Body of pancreas (tissue), 4 donors: ENCODE measurements around the gene PDE4D.

Experiments
- POLR2A ChIP-seq, 3 donors: fragments of 450-650 bp; IDR thresholded peaks; one replicate each; pipeline ENCODE4 v1.6.1; 2016; ENCODE audit warnings: antibody characterized with exemption in 3 of 3, mild to moderate bottlenecking in 2 of 3
- TF ChIP-seq, protein P1 (sequence below), 7 experiments: fragments of 450-650 bp in 4 of 7; fragments of 200-600 bp in 3 of 7; sonication (generic) in 3 of 7; IDR thresholded peaks; one replicate each; pipeline ENCODE4 v1.5.1; 2016 to 2019; ENCODE audit warnings: antibody characterized with exemption in 7 of 7

DNA sequence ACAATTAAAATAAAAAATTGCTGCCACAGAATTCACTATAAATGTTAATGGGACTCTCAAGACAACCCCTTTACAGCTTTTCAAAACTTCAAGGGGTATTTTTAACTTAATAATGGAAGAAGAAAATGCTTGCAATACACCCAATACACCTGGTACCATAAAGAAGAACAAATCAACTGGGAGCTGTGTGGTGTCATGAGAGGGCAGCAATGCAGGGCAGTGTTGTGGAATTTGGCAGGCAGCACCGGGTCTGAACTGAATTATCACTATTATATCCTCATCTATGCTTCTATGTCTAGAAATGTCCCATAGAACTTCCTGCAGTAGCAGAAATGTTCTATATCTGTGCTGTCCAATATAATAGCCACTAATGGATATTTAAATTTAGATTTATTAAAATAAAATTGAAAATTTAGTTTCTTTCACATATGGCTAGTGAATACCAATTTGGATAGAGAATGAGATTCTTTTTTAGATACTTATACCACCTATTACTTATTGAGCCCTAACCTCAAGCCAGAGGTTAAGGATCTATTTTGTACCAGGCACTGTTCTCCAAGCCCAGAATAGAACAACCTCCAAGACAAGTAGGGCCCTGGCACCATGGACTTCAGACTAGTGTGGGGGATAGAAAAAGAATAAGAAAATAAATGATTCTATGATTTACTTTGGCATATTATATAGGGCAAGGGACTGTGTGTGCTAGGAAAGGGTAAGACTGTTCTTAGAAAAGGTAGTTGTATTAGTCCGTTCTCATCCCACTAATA is 265.3 kb downstream of the PDE4D start:
- TF ChIP-seq, protein P1, sequence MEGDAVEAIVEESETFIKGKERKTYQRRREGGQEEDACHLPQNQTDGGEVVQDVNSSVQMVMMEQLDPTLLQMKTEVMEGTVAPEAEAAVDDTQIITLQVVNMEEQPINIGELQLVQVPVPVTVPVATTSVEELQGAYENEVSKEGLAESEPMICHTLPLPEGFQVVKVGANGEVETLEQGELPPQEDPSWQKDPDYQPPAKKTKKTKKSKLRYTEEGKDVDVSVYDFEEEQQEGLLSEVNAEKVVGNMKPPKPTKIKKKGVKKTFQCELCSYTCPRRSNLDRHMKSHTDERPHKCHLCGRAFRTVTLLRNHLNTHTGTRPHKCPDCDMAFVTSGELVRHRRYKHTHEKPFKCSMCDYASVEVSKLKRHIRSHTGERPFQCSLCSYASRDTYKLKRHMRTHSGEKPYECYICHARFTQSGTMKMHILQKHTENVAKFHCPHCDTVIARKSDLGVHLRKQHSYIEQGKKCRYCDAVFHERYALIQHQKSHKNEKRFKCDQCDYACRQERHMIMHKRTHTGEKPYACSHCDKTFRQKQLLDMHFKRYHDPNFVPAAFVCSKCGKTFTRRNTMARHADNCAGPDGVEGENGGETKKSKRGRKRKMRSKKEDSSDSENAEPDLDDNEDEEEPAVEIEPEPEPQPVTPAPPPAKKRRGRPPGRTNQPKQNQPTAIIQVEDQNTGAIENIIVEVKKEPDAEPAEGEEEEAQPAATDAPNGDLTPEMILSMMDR (IDR thresholded peaks at IDR 0.05) = no peak
- TF ChIP-seq POLR2A (IDR thresholded peaks at IDR 0.05) = no peak
